Measurements from ENCODE around the gene ZNF766.

Gene ZNF766

DNA sequence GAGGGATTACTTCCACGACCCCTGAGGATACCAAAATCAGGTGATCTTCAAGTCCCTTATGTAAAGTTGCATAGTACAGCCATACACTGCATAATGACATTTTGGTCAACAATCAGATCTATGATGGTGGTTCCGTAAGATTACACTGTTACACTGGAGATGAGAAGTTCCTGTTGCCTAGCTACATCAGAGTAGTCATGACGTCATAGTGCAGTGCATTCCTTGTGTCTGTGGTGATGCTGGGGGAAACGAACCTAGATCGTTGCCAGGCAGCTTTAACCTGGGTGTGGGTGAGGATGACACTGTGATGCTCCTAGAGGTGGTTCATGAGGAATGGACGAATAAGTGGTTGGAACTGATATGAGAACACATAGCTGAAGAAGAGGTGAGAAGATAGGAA is 75.8 kb downstream of the ZNF766 start:
- TF ChIP-seq EZH2phosphoT487 (conservative IDR thresholded peaks at IDR 0.05; ENCODE audit: low read length): no peak
- TF ChIP-seq, protein P1, sequence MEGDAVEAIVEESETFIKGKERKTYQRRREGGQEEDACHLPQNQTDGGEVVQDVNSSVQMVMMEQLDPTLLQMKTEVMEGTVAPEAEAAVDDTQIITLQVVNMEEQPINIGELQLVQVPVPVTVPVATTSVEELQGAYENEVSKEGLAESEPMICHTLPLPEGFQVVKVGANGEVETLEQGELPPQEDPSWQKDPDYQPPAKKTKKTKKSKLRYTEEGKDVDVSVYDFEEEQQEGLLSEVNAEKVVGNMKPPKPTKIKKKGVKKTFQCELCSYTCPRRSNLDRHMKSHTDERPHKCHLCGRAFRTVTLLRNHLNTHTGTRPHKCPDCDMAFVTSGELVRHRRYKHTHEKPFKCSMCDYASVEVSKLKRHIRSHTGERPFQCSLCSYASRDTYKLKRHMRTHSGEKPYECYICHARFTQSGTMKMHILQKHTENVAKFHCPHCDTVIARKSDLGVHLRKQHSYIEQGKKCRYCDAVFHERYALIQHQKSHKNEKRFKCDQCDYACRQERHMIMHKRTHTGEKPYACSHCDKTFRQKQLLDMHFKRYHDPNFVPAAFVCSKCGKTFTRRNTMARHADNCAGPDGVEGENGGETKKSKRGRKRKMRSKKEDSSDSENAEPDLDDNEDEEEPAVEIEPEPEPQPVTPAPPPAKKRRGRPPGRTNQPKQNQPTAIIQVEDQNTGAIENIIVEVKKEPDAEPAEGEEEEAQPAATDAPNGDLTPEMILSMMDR (IDR thresholded peaks at IDR 0.05; ENCODE audit: insufficient read depth, low read length, poor library complexity, severe bottlenecking): no peak
- H3K9ac ChIP-seq (ENCODE audit: low read length): no peak overlapping the region
- no peaks in the 10 kb centered on the region for H3K36me3 ChIP-seq (ENCODE audit: low read length)
- H3K4me2 ChIP-seq (ENCODE audit: low read depth, low read length, poor library complexity, severe bottlenecking): no peak overlapping the region
- no peak overlapping the region for H3K27ac ChIP-seq (ENCODE audit: low read depth, low read length)
- no peaks in the 10 kb centered on the region for H3K27me3 ChIP-seq (ENCODE audit: low read length)
- H3K9me2 ChIP-seq (replicated peaks; ENCODE audit: insufficient read depth, low read length): no peaks in the 10 kb centered on the region
- no peaks in the 10 kb centered on the region for H4K20me1 ChIP-seq (ENCODE audit: low read depth, low read length)
- H3K4me3 ChIP-seq (ENCODE audit: insufficient read depth, low read length, poor library complexity, severe bottlenecking): no peak overlapping the region
- H3K9me3 ChIP-seq (ENCODE audit: insufficient read depth, low read length): no peaks in the 10 kb centered on the region
- H3F3A ChIP-seq (ENCODE audit: insufficient read depth): no peaks in the 10 kb centered on the region
- H3K79me2 ChIP-seq (ENCODE audit: insufficient read depth, low read length): no peaks in the 10 kb centered on the region
- H2AFZ ChIP-seq (ENCODE audit: low read depth, low read length, severe bottlenecking): no peak overlapping the region
